Neural crest cell (in vitro differentiated cells): ENCODE measurements around the gene SYP. TPM values are rescaled to one million over a fixed set of nuclear protein-coding genes. Genes with fewer than 3 reads are reported as not detected.
A peak's percentile ranks its signal among the peaks of the same experiment; 100 is the strongest.
"Not testable (repeated sequence)": the region's sequence is repeated elsewhere in the genome, so short reads cannot be mapped to it uniquely, and the experiment has no call there.

Experiments
- DNase-seq: peaks from one replicate; pipeline ENCODE4 v3.0.0; 2021; ENCODE audit warnings: low read depth, mixed read lengths, low spot score
- H3K27ac Mint-ChIP-seq: one replicate; pipeline ENCODE4 v1.8.0; 2021; ENCODE audit warnings: mild to moderate bottlenecking, mixed read lengths; ENCODE audit not compliant: unreplicated experiment
- H3K27me3 Mint-ChIP-seq: 2 replicates; pipeline ENCODE4 v1.8.0; 2021; ENCODE audit warnings: low read depth, mild to moderate bottlenecking, mixed read lengths
- H3K36me3 Mint-ChIP-seq: 2 replicates; pipeline ENCODE4 v1.8.0; 2021; ENCODE audit warnings: low read depth, mild to moderate bottlenecking, mixed read lengths
- H3K4me1 Mint-ChIP-seq: 2 replicates; pipeline ENCODE4 v1.8.0; 2021; ENCODE audit warnings: mixed read lengths
- H3K4me3 Mint-ChIP-seq: one replicate; pipeline ENCODE4 v1.8.0; 2021; ENCODE audit warnings: mild to moderate bottlenecking, mixed read lengths
- H3K9me3 Mint-ChIP-seq: 2 replicates; pipeline ENCODE4 v1.8.0; 2021; ENCODE audit warnings: mixed read lengths
- total RNA-seq: library from RNA; stranded (reverse); gene quantifications from 2 replicates; pipeline ENCODE4 v1.2.1, GENCODE V29; 2021
- TF ChIP-seq, protein P1 (sequence below): fragments of 200-600 bp; sonication (generic); conservative IDR thresholded peaks from 2 replicates; pipeline ENCODE4 v1.5.0; 2021; ENCODE audit warnings: antibody characterized with exemption, mild to moderate bottlenecking

SYP gene
- total RNA-seq, 1 donor from 2014 or later, result 10.2 TPM

DNA sequence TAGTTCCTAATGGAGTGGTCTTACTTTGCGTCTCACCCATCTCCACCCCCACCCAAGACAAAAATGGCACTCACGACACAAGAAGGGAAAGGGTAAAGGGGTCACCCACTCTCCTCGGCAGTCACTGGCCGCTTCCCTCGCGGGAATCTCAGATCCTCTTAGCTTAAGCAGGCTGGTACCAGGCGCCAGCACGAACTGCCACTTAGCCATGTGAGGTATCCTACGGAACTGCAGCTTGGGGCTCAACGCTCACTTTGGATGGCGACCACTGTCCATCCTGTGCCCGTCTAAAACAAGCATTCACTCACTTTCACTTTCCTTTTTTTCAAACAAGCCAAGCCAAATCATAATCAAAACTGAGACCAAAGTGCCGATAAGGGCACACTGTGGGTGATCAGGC lies 52.1 kb downstream of the SYP start:
- Mint-ChIP-seq H3K36me3 (peaks cover 2% of the 10 kb centered on the region), H3K4me3 (no peak overlapping the region), H3K4me1 (no peaks in the 10 kb centered on the region), H3K27me3 (no peaks in the 10 kb centered on the region), H3K9me3 (peaks cover 9% of the 10 kb centered on the region), H3K27ac (no peak overlapping the region)
- DNase-seq, result no peak
- TF ChIP-seq, protein P1, sequence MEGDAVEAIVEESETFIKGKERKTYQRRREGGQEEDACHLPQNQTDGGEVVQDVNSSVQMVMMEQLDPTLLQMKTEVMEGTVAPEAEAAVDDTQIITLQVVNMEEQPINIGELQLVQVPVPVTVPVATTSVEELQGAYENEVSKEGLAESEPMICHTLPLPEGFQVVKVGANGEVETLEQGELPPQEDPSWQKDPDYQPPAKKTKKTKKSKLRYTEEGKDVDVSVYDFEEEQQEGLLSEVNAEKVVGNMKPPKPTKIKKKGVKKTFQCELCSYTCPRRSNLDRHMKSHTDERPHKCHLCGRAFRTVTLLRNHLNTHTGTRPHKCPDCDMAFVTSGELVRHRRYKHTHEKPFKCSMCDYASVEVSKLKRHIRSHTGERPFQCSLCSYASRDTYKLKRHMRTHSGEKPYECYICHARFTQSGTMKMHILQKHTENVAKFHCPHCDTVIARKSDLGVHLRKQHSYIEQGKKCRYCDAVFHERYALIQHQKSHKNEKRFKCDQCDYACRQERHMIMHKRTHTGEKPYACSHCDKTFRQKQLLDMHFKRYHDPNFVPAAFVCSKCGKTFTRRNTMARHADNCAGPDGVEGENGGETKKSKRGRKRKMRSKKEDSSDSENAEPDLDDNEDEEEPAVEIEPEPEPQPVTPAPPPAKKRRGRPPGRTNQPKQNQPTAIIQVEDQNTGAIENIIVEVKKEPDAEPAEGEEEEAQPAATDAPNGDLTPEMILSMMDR, result no peak

GRCh38 chrX:49147282-49147681 lies 52.7 kb downstream of the SYP start:
- Mint-ChIP-seq H3K9me3 (peaks cover 7% of the 10 kb centered on the region), H3K27me3 (no peaks in the 10 kb centered on the region), H3K27ac (no peak overlapping the region)

GRCh38 chrX:49143154-49143553 lies 56.8 kb downstream of the SYP start:
- H3K4me1 Mint-ChIP-seq, H3K27me3 Mint-ChIP-seq, DNase-seq, H3K4me3 Mint-ChIP-seq, H3K27ac Mint-ChIP-seq: not testable (repeated sequence)
- H3K36me3 Mint-ChIP-seq, result peaks cover 14% of the 10 kb centered on the region
- peaks cover 11% of the 10 kb centered on the region for H3K9me3 Mint-ChIP-seq

More at GRCh38 chrX:49147282-49147681, 52.7 kb downstream of the SYP start:
- Mint-ChIP-seq H3K4me1 (no peaks in the 10 kb centered on the region), H3K4me3 (no peak overlapping the region), H3K36me3 (peaks cover 5% of the 10 kb centered on the region)
- TF ChIP-seq, protein P1, result no peak
- no peak for DNase-seq

DNA sequence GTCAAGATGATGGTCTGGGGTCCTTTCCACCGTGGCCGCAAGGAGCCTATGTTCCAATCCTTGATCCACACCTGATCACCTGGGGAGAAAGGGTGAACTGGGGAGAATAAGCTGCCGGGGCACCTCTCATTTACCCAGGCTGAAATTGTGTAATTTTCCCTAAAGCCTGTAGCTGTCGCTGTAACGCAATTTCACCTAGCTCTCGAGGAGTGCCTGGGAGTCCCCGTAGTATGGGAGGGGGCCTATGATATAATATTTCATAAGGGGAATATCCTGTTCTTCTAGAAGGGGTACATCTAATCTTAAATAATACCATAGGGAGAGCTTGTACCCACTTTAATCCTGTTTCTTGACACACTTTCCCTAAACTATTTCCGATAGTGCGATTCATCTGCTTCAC lies 57.7 kb downstream of the SYP start:
- DNase-seq, H3K27me3 Mint-ChIP-seq, H3K27ac Mint-ChIP-seq, H3K4me3 Mint-ChIP-seq, H3K4me1 Mint-ChIP-seq: not testable (repeated sequence)
- Mint-ChIP-seq H3K9me3 (peaks cover 11% of the 10 kb centered on the region), H3K36me3 (peaks cover 14% of the 10 kb centered on the region)
- TF ChIP-seq, protein P1, result peak; percentile 30

DNA sequence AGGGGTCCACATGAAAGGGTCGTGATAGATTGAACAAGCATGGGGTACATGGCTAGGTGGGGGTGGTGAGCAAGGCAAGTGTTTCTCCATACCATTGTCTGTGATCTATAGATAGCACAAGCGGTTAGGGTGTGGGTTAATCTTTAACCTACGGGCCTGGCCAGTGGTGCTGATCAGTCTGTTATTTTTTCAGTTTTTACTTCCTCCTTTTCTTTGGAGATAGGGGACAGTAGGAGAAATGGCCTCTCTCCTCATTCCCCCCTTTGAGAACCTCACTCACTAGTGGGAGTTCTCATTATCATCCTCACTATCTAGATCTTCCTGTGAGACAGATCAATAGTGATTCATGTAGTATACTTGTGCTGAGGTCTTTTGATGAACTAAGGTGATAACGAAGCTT lies 60.3 kb downstream of the SYP start:
- Mint-ChIP-seq H3K27ac (no peak overlapping the region), H3K4me3 (no peak overlapping the region), H3K36me3 (peaks cover 18% of the 10 kb centered on the region), H3K9me3 (peaks cover 14% of the 10 kb centered on the region), H3K4me1 (no peaks in the 10 kb centered on the region), H3K27me3 (no peaks in the 10 kb centered on the region)
- TF ChIP-seq, protein P1, result no peak
- DNase-seq, result no peak

Other genes starting within 250 kb of the SYP start
- 38.6 and 39.6 TPM in 2 replicates for gene OTUD5, start 242.6 kb downstream of the SYP start, total RNA-seq
- 1.2 TPM in 2 replicates for gene KCND1, start 228.3 kb downstream of the SYP start, total RNA-seq
- 55.3 and 63.2 TPM in 2 replicates for gene GRIPAP1, start 197.9 kb downstream of the SYP start, total RNA-seq
- 26.2 TPM in 2 replicates for gene TFE3, start 156.8 kb downstream of the SYP start, total RNA-seq
- gene CCDC120, start 141.2 kb downstream of the SYP start, total RNA-seq, result 13.8 and 14.7 TPM in 2 replicates
- 30.2 and 33.7 TPM in 2 replicates for gene PRAF2, start 126.2 kb downstream of the SYP start, total RNA-seq
- 29.0 and 29.6 TPM in 2 replicates for gene WDR45, start 120.3 kb downstream of the SYP start, total RNA-seq
- 17.8 and 20.9 TPM in 2 replicates for gene GPKOW, start 76.5 kb downstream of the SYP start, total RNA-seq
- 1.4 and 1.6 TPM in 2 replicates for gene MAGIX, start 37.4 kb downstream of the SYP start, total RNA-seq
- gene PLP2, start 28.3 kb downstream of the SYP start, total RNA-seq, result 0.75 and 0.89 TPM in 2 replicates
- 3.3 and 4.2 TPM in 2 replicates for gene PRICKLE3, start 13.8 kb downstream of the SYP start, total RNA-seq
- 0.05 TPM in 1 of 2 replicates, not detected in the other for gene CACNA1F, start 33.1 kb upstream of the SYP start, total RNA-seq
- 18.0 and 18.8 TPM in 2 replicates for gene CCDC22, start 35.3 kb upstream of the SYP start, total RNA-seq
- gene FOXP3, start 64.5 kb upstream of the SYP start, total RNA-seq, result 0.26 and 0.39 TPM in 2 replicates
- 11.5 and 13.1 TPM in 2 replicates for gene PPP1R3F, start 69.6 kb upstream of the SYP start, total RNA-seq
- not detected in 2 replicates for gene GAGE10, start 103.5 kb upstream of the SYP start, total RNA-seq
- gene GAGE12J, start 121.8 kb upstream of the SYP start, total RNA-seq, result not detected in 2 replicates
- not detected in 2 replicates for gene GAGE13, start 131.4 kb upstream of the SYP start, total RNA-seq